LoVo (cell line): ENCODE measurements around the gene IQCN.

Experiments
- DNase-seq: peaks from one replicate; pipeline ENCODE4 v3.0.0-alpha.2; 2016; ENCODE audit warnings: low spot score

IQCN gene

DNA sequence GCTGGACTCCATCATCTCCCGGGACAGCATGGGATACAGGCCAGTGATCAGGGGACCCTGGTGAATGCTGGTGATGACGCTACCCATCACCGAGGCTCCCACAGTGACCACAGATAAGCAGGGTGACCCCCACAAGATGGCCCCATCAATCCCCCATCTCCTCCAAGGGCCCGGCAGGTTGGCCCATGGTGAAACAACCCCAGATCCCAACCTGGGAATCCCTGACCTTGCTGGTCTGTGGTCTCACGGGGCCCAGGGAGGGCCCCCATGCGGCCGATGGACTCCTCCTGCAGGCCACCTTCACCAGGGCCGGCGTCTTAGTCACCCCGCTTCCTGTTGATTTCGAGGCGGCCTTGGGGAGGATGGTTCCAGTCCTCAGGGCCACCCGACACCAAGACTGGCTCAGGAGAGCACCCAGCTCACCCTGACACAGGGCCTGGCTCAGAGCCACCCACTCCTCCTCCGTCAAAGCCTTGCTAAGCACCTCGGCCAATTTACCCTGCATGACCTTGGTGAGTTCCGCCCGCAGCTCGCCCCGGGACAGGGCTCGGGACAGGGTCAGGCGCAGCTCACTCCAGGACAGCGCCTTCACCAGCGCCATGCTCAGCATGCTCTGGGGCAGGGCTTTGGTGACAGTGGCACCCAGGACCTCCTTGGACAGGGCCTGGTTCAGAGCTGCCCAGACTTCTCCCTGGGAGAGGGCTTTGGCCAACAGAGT, 10.0 kb downstream of the IQCN start:
- no peak for DNase-seq

DNA sequence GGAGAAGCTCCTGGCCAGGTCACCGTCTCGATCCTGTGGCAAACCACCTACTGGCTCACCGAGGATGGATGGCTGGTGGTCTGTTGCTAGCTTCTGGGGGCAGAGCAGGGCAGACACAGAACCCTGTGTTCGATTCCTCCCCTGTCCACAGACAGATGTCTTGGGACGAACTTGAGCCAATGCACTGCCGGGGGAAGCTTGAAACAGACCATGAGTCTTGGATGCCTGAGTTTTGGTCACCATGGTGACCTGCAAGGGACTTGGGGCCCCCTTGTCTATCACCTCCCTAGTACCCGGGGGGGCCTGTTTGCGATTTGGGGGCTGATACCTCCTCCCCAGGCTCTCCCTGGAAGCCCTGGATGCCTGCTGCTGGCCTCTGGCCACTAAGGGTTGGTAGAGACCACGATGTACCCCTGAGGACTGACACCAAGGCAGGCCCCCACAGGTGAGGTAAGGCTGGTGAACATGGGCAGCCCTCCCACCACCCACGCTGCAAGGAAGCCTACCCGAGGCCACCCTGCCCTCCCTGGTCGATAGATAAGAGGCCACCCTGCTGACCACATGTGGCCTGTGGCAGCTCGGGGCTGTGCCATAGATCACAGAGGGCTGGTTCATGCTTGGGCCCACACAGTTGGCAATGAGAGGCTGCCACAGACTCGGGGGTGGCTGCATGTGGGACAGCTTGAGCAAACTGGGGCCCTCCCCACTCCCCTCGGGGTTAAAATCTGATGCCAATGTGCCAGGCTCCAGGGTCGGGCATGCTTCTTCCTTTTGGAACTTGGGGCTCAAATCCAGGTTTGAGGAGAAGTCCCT, 10.7 kb downstream of the IQCN start:
- DNase-seq = no peak

DNA sequence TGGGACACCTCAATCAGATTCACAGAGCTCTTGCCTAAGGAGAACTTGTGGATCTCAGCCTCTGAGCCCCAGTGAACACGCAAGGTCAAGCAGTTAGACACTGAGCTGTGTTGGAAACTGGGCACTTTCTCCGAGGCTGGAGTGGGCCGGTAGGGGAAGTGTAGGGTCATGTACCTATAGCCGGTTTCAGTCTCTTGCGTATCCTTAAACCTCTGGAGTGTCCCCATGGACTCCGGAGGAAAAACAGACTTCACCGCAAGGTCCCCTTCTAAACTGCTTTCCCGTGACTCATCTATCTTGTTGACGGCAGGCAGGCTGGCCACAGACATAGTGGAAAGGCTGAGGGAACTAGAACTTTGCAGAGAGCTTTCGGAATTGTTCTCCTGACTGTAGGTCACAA, 11.3 kb downstream of the IQCN start:
- DNase-seq = no peak

DNA sequence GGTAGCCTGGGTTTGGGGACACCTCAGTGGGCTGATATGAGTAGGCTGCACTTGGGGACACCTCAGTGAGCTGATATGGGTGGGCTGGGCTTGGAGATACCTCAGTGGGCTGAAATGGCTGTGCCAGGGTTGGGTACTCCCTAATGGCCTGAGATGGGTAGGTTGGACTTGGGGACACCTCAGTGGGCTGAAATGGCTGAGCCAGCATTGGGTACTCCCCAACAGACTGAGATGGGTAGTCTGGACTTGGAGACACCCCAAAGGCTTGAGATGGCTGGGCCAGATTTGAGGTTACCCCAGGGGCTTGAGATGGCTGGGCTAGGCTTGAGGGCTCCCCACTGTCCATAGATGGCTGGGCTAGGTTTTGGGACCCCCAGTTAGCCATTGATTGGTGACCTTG, 12.1 kb downstream of the IQCN start:
- DNase-seq = no peak

DNA sequence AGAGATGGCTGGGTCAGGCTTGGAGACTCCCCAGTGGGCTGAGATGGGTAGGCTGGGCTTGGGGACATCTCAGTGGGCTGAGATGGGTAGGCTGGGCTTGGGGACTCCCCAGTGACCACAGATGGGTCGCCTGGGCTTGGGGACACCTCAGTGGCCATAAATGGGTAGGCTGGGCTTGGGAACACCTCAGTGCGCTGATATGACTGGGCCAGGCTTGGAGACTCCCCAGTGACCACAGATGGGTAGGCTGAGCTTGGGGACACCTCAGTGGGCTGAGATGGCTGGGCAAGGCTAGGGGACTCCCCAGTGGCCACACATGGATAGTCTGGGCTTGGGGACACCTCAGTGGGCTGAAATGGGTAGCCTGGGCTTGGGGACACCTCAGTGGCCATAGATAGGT, 12.8 kb downstream of the IQCN start:
- DNase-seq = no peak

DNA sequence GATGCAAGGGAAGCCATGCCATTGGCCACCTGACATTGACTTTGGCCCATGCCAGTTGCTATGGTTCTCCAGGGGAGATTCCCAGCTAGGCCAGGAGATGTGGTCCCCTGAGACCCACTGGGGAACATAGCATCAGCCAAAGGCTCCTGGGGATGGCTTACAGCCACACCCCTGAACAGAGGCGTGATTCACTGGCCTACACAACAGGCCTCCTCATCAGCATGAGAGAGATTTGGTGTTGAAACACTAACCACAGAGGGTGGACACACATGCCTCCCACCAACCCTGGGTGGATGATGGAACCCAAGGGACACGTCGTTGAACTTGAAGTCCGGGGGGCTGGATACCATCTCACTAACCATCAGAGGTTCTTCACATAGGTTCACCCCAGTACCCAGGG, 14.4 kb downstream of the IQCN start:
- DNase-seq = no peak

DNA sequence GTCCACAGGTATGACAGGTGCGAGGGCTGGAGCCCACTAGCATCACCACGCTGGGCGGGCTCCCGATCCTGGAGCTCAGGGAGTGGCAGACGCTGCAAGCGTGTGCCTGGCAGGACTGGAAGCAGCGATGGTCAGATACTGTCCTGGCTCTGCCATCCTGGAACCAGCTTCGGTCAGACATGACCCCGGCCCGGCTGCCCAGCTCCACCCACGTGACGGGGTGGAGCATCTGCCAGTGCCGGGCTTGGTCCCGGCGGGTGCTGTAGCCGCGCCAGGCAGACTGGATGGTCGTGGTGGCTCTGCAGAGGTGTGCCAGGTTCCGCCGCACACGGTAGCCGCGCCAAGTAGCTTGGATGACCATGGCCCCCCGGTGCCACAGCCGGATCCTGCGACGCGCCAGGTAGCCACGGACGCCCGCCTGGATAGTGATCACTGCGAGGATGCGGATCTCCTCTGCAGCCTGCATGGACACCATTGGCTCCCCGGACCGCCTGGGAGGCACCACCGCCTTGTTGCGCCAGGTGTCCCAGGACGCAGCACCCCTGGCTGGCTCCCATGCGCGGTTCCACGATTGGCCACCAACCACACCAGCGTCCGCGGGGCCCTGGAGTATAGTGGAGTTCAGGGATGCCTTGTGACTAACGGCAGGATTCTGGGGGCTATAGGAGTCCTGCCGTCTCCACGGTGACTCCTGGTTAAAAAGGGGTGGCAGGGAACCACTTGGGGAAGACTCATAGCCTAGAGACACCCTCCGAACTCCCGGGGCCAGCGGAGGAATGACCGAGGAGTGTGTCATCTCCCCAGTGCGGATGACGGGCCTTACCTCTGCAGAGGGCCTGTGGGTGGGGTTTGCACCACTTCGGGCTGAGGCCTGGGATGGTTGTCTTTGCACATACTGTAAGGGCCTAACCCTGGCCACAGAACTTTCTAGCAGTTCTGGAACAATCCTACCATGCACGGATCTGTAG, 16.5 kb downstream of the IQCN start:
- no peak for DNase-seq

DNA sequence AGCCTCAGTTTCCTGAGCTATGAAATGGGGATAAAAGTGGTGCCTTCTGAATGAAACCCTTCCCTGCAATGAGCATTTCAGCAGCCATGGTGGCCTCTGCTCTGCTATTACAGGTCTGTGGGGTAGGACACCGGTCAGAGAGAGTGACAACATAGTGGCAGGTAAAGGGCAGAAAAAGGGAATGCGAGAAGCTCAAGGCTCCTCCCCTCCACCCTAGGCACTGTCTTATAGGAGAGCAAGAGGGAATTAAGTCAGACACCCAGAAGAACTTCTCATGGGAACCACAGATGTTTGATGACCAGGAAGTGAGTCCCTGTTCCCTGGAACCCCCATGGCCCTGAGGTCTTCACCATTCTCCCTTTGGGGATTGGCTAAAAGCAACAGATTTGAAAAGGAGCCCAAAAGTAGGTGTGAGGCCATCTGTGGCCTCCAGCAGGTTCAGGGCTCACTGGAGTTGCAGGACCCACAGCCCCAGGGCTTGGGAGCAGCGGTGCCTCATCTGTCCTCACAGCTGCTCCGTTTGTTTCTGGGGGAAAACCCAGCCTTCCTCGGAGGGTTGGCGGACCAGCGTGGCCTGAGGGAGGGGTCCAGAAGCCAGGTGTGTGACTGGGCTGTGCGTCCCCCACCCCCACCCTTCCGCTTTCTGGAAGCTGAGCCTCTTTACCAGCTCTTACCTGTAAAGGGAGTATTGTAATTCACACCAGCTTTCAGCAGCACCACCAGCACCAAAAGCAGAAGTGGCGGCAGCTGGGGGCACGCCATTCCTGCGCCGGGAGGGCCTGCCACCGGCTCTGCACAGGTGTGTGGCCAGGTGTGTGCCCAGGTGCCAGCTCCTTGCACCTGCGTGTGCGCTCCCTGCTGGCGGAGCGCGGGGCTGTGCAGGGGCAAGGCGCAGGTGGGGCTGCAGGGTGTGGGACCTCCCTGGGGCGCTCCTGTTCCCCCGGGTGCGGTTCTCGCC, 19.4 kb downstream of the IQCN start:
- DNase-seq = peak; percentile 54

DNA sequence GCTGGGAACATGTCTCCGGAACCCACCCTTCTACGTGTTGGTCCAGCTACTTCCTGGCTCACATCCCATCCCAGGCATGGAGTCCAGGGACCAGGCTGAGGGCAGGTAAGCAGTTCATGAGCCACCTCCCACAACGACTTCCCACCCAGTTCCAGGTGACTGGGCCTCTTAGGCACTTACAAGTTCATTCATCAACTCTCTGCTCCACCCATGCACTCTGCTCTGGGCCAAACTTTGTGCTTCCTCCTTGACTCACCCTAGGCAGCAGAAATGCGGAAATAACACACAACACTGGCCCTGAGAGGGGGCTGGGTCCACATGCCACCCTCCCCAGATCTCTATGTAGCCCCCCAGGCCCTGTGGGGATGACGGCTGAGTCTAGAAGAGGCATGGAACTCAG, 20.5 kb downstream of the IQCN start:
- peak; percentile 85 for DNase-seq

DNA sequence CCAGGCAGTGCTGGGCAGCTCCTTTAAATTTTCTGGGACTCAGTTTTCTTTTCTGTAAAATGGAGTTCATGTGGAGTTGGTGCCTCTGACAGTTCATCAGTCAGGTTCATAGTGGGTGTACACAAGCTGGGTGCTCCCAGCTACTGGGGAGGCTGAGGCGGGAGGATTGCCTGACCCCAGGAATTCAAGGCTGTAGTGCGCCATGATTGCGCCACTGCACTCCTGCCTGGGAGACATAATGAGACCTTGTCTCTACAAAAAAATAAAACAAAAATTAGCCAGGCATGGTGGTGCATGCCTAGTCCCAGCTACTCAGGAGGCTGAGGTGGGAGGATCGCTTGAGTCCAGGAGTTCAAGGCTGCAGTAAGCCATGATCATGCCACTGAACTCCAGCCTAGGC, 21.1 kb downstream of the IQCN start:
- no peak for DNase-seq

DNA sequence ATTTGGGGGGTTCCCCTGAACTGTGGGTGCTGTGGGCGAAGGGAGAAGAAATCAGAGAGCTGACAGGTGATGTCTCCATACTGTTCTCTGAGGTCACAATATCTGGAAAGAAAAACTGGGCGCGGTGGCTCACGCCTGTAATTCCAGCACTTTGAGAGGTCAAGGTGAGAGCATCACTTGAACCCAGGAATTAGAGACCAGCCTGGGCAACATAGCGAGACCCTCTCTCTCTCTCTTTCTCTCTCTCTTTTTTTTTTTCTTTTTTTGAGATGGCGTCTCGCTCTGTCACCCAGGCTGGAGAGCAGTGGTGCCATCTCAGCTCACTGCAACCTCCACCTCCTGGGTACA, 21.9 kb downstream of the IQCN start:
- no peak for DNase-seq

DNA sequence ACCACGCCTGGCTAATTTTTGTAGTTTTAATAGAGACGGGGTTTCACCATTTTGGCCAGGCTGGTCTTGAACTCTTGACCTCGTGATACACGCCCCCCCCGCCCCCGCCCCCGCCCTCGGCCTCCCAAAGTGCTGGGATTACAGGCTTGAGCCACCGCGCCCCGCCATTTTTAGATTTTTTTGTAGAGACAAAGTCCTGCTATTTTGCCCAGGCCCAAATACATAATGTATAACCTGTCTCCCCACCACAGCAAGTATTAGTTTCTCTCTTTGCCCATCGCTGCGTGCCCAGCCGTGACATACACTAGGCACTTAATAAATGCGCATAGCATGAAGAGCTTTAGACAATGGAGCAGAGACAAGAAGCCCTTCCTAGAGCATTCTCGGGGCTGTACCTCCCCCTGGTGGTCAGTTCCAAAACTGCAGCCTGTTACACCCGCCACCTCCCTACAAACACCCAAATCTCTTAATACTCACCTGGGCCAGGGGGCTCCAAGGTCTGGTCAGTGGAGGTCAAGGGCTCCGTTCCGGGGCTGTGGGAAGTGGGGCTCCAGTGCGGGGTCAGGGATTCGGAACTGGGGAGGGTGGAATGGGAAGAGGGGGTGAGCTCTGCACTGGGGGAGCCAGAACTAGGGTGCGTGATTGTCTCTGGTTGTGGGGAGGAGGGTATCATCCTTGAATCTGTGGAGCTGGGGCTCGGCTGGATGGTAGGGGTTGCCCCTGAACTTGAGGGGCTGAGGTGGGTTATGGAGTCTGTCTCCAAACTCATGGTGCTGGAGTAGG, 22.5 kb downstream of the IQCN start:
- DNase-seq = peak; percentile 55

DNA sequence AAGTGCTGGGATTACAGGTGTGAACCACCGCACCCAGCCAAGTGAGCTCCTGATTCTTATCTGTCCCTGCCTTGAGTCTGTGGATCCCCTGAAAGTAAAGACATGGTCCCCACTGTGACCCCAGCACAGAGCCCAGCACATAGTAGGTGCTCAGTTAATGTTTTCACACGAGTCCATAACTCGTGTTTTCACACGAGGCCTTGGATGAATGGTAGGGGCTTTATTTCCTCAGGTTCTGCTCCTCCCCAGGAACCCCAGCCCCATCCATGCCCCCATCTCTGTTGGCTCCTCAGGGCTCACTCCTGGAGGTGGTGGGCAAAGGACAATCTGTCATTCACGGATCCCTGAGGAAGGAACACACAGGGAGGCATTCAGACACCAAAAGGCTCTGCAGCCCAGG, 24.4 kb downstream of the IQCN start:
- DNase-seq = no peak

DNA sequence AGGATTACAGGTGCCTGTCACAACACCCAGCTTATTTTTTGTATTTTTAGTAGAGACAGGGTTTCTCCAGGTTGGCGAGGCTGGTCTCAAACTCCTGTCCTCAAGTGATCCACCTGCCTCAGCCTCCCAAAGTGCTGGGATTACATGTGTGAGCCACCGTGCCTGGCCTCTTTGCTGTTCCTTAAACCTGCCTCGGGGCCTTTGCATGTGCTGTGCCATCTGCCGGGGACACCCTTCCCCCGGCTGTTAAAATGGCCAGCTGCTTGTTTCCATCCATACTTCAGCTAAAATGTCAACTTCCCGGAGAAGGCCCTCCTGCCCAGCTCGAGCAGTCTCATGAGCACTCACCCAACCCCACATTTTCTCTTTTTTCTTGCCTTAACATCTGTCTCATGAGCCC, 29.0 kb downstream of the IQCN start:
- DNase-seq = no peak

DNA sequence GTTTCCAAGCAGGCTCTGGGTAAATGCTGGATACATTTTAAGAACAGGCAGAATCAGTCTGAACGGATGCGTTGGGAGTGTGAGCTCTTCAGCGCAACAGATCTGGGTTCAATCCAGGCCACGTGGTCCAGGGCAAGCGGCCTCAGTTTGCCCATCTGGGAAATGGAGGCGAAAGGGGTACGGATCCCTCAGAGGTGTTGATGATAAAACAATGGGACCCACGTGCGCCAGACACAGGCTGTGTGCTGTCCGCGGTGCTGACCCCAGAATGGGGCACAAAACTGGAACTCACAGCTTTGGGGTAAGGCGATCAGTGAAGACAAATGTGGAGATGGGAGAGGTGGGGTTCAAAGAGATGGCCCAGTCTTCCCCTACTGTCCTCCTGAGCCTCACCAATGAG, 34.9 kb downstream of the IQCN start:
- no peak for DNase-seq

DNA sequence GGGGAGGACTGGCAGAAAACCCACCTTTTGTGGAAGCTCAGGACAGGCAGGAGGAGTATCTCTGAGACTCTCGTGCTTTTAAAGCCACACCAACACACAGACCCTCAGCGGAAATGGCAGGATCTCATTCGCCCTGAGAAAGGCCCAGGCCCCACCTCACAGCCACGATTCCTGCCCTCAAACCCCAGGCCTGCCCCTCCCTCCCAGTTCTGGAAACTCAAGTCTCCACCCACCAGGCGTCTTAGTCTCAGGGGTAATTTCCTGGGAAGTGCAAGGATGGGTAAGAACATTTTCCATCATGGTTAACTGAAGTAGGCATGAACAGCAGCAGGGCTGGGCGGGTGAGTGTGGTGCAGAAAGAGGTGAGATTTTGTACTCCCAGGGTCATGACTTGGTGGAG, 40.1 kb downstream of the IQCN start:
- DNase-seq = no peak

DNA sequence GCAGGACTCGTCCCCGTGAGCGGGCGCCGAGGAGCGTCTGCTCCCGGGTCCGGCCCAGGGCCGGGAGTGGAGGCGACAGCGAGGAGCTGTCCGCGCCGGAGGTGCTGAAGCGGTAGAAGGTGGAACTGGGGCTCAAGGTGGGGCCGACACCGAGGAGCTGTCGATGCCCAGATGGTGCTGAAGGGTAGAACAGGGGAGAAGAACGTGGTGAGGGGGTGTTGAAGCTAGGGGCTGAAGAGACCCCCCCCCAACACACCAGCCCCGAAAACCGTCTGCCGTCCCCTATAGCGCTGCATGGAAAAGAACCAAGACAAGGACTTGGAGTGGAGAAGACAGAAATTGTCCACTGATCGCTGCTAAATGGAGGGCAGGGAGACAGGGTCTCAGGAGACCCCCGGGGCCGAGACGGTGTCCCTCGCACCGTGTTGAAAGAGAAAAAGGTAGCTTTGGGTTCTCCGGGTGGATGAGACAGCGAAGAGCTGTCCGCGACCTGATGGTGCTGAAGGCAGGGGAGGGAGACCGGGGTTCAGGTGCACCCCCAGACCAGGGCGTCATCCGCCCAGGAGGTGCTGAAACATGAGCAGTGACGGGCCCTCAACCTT, 40.9 kb downstream of the IQCN start:
- DNase-seq = peak; percentile 60

DNA sequence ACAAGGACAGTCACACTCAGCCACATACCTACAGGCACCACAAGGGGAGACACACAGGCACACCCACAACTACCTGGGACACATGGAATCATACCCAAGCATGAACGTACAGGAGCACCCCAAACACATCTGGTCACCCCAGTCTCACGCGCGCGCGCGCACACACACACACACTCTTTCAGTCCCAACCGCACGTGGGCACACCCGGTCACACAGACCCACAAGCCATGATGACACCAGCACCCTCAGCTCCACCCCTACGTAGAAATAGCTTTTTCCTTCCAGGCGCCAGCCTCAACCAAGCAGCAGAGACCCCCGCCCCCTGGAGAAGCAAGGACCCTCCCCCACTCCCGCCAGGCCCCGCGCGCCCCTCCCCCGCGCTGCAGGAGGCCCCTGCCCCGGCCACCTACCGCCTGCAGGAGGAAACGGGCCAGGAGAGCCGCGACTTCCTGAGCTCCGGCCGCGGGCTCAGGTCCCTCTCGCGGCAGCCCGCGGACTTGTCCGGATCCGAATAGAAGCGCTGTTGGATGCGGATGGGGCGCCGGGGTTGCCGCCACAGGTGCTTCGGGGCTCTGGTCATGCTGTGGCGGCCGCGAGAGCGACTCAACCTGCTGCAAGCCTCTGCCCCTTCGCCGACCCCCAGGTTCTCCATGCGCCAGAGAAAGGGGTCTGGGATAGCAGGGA, 41.6 kb downstream of the IQCN start:
- DNase-seq = no peak

DNA sequence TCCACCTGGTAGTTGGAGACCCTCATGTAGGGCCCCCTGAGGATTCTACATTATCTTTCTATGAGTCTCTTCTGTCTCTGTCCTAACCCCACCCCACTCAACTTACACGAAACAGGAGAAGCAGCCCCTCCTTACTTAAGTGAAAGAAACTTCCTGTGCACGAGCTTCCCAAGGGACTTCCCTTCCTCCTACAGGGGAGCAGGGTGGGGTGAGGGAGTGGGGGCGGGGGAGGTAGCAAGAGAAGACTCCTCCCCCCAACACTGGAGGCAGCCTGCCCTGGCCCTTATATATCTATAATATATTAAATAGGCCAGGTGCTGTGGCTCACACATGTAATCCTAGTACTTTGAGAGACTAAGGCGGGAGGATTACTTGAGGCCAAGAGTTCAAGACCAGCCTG, 42.5 kb downstream of the IQCN start:
- no peak for DNase-seq
